Measurements from ENCODE around the gene IL1RL1.
"Not testable (repeated sequence)": the region's sequence is repeated elsewhere in the genome, so short reads cannot be mapped to it uniquely, and the experiment has no call there.

The IL1RL1 gene

DNA sequence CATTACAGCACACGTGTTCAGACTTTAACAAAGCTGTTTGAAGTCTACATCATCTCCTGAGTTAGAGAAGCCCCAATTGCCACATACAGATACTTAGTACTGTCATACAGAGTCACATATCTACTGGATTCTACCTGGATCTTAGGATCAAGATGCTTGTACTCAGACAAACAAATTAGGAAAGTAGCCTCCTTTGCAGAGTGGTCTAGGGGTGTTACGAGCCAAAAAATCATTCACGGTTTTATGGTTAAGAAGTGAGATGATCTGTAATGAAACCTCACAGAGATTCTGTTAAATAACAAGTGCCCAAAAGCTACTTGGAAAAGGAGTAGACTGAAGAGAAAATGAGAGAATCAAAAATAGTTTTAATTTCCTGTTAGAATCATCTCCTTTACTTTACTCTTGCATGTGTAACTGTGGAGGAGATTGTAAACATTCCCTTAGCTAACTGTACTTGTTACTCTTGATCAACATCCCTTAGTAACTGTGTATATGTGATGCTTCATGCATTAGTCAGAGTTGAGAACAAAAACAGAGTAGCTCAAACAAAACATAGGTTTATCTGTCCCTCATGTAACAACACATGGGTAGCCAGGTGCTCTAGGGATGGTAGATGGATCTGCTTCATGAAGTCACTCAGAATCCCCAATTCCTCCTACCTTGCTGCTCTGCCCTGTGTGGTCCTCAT is 16.4 kb upstream of the IL1RL1 start:
- DNase-seq (ENCODE audit: low read depth): peak; percentile 3

DNA sequence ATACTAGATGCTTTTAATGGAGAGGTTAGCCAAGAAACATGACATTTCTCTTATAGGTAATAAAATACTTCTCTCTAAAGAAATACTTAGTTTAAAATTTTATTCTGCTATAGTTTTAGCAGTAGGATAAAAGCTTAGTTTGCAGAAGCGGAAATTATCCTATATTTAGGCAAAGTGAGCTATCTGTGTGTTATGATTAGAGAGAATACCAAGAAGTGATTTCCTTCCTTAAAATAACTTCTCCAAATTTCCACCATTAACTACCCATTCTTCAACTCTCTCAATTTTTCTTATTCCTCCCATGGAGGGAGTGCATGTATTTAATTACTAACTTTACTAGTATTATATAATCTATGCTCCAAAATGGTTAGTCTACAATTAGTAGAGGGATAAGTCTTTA is 15.8 kb upstream of the IL1RL1 start:
- no peak for DNase-seq (ENCODE audit: low read depth)

DNA sequence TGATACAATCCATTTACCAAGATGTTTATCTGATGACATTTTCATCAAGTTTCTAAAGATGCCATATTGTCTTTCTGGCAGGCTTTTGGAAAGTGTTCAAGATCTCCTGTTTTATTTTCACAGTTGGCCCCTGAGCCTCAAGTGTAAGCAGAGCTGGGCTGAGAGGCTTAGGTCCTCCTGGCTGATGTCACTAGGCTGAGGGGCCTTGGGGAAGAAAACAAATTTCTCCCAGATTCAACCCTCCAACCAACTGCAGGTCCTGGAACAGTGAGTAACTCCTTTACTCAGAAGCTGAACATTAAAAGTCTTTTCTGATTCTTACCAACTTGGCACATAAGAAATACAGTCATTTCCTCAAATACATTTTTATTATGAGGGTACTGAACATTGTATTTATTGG is 14.9 kb upstream of the IL1RL1 start:
- DNase-seq (ENCODE audit: low read depth): no peak

DNA sequence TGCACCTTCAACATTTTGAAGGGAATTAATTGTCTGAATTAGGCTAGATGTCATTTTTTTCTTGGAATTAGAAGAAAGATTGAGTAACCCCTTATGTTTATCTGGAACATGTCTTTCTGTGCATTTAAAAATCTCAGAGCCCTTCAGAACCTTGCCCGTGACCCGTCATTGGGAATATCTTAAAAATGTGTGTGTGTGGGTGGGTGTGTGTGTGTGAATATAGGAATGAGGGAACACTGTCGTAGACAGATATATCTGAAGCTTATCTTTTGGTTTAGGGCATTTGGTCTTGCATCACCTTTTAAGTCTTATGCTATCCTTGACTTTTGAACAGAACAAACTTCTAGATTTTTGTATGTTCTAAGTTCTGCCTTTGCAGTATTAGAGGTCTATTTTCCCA is 13.5 kb upstream of the IL1RL1 start:
- DNase-seq (ENCODE audit: low read depth): no peak

DNA sequence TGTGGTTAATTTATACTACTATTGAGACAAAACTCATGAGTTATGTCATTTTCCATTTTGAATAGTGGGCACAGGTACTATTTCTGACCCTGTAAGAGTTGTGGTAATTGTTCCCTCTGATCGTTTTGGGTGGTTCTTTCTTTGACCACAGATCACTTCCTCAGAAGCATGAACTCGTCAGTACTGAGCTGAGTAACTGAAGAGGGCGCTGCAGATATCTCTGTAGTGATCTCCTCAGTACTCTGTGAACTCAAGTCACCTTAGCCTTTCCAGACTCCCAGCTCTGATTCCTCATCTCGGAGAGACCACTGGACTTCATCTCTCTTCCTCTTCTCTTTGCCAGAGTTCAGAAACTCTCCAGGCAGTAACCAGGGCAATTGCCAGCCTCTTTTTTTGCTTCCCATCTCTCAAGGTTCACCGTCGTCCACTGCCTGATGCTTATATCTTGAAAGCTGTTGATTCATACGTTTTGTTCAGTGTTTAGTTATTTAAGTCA is 9.4 kb upstream of the IL1RL1 start:
- no peak for DNase-seq (ENCODE audit: low read depth)

DNA sequence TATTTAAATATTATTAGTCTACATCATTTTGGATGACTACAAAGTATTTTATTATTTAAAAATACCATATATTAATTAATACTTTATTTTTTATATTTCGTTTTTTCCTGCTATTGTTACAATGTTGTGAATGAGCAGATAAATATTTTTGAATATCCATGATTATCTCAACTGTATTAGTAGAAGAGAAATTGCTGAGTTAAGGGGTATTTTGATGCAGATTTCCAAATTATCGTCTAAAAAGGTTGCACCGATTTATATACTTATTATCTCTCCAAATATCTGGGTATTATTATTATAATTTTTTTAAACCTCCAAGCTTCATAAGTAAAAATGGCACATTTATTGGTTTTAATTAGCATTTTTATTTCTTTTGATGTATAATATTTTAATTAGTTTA is 8.9 kb upstream of the IL1RL1 start:
- no peak for DNase-seq (ENCODE audit: low read depth)

DNA sequence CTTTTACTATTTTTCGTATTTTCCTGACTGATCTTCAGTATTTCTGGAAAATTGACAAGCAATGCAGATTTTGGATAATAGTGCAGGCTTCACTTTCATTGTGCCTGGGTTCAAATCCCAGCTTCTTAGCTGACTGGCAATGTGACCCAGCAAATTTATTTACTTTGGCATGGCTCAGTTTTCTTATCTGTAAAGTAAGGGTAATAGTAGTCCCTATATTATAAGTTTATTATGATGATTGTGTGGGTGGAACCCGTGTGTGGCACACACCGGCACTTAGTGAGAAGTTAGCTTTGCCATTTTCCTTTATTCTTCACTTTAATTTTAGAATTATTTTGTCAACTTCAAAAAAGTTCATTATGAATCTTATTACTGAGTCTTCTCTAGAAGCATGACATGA is 7.8 kb upstream of the IL1RL1 start:
- DNase-seq (ENCODE audit: low read depth): no peak

DNA sequence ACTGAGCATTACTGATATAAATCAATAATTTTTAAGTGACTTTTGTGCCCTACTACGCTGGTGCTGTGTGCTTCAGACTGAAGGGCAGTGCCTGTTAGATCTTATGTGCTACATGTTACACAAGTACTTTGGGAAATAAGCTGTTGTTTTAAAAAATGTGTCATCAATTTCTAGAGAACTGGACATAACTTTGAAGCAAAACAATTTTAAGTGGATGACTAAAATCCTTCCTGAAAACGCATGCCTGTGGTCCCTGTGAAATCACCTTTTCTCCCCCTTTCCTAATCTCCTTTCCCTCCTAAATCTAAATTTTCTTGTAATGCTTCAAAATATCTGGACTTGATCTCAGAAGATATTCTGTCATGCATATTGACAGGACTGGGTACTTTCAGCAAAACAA is 7.1 kb upstream of the IL1RL1 start:
- no peak for DNase-seq (ENCODE audit: low read depth)

DNA sequence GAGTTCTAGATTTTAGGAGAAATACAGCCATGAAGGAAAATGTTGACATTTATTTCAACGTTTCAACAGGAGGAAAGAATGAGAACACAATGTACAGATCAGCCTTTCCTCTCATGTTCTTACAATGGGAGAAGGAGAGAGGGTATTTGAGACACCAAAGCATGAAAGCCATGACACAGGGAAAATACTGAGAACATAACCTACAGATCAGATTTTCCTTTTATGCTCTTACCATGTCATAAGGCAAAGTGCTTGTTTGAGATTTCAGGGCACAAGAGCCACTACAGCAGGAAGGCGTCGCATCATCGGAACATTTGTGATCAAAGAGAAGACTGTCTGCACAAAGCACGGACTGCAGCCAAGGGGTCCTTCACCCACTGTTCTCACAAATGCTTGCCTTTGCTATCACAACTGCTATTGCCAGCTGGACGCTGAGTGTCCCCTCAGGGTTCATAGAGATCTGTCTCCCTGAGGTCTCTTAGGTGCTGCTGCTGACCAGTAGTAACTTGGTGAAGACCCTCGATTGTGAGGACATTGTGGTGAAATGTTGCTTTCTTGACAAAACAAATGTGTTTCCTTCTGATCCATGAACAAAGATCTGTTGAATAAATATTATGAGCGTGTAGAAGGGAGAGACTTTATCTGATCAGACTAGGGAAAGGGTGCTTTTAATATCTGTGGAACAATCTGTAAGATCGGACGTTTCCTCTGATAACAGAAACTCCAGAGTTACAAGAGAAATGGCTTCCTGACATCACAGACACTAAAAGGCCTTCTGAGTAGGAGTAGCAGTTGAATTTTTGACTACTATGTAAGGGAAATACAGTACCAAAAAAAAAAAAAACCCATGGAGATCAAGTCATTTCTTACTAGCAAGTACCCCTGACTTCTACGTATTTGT is 6.4 kb upstream of the IL1RL1 start:
- DNase-seq (ENCODE audit: low read depth): no peak

DNA sequence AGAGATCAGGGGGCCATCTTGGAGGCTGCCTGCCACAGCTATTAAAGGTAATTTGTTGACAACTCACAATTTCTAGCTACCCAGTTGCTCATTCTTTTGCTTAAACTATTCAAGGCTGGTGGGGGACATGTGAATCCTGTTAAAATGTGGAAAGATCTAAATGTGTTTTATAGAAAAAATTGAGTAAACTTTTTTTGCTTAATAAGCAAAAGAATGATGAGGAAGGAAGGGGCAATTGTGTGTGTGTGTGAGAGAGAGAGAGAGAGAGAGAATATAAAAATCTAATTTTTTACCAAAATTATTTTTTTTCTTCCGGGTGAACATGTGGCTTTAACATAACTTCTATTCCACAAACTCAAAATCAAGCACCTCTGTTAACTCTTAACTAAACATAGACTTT is 5.2 kb upstream of the IL1RL1 start:
- DNase-seq (ENCODE audit: low read depth): no peak

DNA sequence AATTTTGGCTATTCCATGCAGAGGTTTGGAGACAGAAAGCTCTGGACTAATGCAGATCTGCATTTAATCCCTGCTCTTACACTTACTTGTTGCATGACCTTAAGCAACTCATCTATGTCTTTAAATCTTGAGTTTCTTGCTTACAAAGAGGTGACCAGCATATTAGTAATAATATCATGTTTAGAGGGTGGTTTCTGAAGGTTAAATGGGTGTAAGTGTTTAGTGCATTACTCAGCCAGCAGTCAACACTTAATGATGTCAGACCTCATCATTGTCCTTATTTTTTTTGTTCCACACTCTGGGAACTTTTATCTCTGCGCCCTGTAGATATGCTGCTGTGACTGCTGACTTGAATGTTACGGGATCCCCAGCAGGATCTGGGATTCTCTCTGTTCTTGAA is 1.7 kb downstream of the IL1RL1 start:
- no peak for DNase-seq (ENCODE audit: low read depth)

DNA sequence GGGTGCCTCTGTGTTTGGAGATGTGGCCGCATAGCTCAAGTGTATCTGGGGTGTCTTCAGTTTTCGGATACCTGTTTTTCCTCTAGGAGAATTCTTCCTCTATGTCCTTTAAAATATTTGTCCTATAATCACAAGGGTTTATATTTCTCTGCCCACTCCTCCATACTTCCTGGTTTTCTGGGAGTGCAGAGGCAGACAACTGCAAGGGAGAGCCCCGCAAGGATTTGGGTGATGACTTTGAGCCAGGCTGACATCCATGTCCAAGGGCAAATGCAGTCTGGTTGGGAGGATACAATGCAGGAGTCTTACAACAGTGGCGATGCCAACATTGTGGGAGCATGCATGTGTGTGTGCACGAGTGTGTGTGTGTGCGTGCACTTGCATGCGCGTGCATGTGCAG is 2.1 kb downstream of the IL1RL1 start:
- no peak for DNase-seq (ENCODE audit: low read depth)

DNA sequence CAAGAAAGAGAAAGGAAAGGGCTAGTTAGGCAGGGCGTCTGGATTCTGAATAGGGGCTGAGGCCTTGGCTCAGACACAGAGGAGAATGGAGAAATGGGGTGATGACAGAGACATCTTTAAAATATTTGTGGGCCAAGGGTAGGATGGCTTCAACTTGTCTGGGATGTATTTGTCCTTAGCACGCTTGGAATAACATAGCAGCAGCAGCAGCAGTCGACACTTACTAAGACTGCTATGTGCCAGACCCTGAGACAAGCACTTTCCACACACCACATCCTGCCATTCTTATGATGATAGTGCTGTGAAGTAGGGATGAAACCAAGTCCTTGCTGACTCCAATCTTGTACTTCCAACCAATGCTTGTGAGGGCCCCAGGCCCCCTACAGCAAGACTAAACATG is 2.6 kb downstream of the IL1RL1 start:
- no peak for DNase-seq (ENCODE audit: low read depth)

DNA sequence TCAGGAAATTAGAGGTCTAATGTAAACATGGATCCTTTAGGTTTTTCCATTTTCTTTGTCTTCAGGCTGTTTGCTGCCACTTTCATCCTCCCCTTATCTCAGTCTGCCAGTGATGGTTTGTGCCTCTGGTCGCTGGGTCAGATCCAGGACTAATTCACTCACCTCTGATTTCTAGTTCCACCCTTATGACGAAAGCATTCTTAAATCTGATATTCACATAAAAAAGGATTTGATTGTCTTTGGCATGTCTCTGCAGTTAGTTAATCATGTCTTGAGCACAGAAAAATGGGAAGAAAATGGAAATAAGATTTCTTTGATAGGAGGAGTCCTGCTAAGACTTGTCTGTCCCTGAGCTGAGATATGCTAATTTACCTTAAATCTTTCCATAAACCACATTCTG is 4.6 kb downstream of the IL1RL1 start:
- DNase-seq (ENCODE audit: low read depth): no peak

DNA sequence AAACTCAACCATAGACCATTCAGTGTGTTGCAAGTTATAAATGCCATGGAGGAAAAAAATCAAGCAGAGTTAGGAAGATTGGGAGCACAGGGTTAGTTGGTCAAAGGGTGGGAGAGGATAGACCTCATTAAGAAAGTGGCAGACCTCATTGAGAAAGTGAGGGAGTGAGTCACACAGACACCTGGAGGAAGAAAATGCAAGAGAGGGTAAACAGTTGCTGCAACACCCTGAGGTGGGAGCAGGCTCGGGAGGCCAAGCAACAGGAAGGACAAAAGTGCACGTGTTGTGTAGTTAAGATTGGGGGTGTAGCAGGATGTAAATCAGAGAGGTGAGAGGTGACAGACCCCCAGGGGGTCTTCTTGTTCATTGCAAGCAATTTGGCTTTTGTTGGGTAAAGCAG is 6.4 kb downstream of the IL1RL1 start:
- no peak for DNase-seq (ENCODE audit: low read depth)

DNA sequence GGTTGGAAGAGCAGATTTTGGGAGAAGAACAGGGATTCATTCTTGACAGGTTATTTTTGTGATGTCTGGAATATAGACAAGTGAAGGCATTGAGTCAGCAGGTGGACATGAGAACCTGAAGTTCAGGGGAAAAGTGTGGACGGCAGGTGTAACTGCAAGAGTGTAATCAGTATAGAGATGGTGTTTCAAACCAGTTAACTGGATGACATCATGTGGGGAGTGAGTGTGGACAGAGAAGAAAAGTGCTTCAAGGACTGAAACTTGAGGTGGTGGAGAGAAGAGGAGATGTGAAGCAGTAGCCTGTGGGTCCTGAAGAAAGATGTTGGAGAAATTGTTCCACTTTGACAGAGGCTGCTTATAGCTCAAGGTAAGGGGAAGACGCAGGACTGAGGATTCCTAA is 7.1 kb downstream of the IL1RL1 start:
- DNase-seq (ENCODE audit: low read depth): no peak

DNA sequence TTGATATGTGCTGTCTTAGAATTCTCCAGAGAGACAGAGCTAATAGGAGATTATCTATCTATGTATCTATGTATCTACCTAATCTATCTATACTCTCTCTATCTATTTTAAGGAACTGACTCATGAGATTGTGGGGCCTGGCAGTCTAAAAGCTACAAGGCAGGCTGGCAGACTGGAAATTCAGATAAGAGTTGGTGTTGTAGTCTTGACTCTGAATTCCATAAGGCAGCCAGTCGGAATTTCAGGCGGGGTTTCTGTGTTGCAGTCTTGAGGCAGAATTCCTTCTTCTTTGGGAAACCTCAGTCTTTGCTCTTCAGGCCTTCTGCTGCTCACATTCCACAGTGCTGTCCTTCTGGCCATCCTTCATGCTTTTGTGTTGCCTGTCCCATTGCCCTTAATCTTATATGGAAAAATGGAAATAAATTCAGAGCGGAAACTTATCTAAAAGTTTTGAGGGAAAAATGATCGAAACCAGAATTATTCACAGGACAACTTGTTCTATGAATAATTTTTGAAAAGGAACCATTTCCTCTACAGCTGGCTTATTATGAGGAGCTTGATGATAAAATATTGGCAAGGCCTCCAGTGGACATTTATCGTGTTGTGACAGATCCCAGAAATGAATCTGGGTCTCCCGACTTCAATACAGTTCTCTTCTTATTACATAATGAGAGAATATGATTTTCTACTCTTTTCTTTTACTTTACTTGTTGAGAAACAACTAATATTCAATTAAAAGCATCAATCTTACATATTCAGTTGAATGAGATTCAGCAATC is 10.8 kb downstream of the IL1RL1 start:
- DNase-seq (ENCODE audit: low read depth): no peak

DNA sequence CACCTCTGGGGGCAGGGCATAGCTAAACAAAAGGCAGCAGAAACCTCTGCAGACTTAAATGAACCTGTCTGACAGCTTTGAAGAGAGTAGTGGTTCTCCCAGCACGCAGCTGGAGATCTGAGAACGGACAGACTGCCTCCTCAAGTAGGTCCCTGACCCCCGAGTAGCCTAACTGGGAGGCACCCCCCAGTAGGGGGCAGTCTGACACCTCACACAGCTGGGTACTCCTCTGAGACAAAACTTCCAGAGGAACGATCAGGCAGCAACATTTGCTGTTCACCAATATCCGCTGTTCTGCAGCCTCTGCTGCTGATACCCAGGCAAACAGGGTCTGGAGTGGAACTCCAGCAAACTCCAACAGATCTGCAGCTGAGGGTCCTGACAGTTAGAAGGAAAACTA is 13.6 kb downstream of the IL1RL1 start:
- DNase-seq (ENCODE audit: low read depth): not testable (repeated sequence)

DNA sequence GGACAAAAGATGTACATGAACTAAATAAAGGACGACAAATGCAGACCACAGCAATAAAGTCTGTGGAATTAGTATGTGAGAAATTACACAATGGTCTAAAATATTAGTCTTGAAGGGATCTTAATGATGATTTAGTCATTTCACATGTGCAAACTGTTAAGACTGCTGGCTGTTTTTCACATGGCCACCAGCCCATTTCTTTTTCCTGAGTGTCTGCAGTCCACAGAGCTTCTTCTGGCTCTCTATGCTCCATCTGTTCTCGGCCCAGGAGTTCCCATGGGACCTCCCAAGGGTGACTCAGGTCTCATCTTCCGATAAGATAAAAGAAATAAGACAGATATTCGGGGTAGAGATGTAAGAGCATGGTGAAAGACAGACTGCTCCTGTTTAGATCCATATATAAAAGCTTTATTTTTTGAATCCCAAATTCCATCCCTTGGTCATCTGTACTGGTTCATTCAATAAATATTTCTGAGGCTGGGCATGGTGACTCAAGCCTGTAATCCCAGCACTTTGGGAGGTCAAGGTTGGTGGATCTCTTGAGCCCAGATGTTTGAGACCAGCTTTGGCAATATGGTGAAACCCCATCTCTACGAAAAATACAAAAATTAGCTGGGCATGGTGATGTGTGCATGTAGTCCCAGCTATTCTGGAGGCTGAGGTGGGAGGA is 20.1 kb downstream of the IL1RL1 start:
- DNase-seq (ENCODE audit: low read depth): no peak

DNA sequence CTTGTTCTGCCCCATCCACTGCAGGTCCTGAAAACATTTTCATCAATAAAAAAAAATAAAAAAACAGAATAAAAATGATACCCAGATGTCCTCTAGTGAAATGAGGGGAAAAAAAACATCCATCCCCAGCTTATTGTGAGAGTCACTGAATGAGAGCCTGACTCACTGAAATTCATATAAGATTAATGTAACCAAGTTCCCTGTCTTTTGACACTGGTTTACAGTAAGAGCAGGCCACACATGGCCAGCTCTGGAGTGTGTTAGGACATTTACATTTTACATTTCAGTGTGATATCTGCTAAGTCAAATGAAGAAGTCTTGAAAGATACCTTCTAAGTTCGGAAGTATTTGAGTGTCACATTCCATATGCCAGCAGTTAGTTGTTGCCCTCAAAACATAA is 23.1 kb downstream of the IL1RL1 start:
- no peak for DNase-seq (ENCODE audit: low read depth)

DNA sequence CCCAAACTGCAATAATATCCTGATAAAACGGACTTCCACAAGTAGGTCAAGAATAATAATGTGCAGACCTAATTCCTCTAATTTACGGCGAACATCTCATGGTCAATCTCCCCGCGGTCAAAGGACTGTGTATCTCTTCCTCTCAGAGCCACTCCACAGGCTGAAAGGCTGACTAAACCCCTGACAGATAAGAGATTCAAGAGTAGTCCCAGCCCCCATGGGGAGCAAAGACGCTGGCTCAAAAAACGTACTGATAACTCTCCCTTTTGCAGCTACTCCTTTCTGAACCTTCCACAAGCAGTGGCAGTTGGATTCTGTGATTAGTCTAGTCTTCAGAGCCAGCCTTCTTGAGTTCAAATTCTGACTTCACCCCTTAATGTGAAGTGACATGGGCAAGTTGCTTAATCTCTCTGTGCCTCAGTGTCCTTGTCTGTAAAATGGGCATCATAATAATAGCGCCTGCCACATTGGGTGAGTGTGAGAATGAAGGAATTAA is 24.6 kb downstream of the IL1RL1 start:
- no peak for DNase-seq (ENCODE audit: low read depth)

DNA sequence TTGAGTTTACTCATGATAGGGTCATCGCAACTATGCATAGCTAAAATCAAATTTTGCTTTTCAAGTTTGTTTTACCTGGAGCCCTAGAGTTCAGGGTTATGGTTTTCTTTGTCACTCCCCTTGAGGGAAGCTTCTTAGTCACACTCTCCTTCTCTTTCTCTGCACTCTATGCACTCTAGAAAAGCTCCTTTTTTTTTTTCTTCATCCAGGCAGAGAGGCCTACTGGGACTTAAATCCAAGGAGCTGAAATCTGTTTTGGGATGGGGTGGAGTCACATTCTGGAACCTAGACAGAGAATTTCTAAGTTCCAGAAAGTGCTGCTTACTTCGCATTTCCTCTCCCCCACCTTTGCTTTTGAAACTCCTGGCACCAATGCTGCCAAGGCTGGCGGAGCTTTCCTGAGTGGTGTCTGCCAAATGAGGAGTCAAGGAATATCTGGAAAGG is 25.2 kb downstream of the IL1RL1 start:
- no peak for DNase-seq (ENCODE audit: low read depth)
